ENCODE results near the gene ABHD15. TPM values are rescaled to one million over a fixed set of nuclear protein-coding genes. Genes with fewer than 3 reads are reported as not detected.

ABHD15 gene
- total and polyA plus RNA-seq, 2 experiments from 2014 or later = 2.4 to 10.1 TPM

- in situ Hi-C loops (cut with MboI) = loop anchor here (25.0 kb wide), 1 partner anchor 184 kb away; no protein-coding TSS in a partner anchor
- H3K4me1 ChIP-seq (ENCODE audit: insufficient read depth) = no peaks in the 10 kb centered on the region
- peaks cover 5% of the 10 kb centered on the region; the same call in 1 of the 2 replicates for H3F3A ChIP-seq (ENCODE audit: insufficient read depth)
- no peak overlapping the region for H3K9ac ChIP-seq
- 95 to 97% methylated on average over 1 of the region's 1 CpG for WGBS, 2 experiments (ENCODE audit: low coverage in 1 of 2, low lambda C conversion rate in 2 of 2, missing lambda C conversion rate in 2 of 2)
- no peak for TF ChIP-seq EZH2 (IDR thresholded peaks at IDR 0.05; ENCODE audit: insufficient read depth, poor library complexity, severe bottlenecking)
- TF ChIP-seq EZH2phosphoT487 (IDR thresholded peaks at IDR 0.05; ENCODE audit: insufficient read depth, low read depth) = no peak
- H3K9me3 ChIP-seq (ENCODE audit: low read depth) = no peaks in the 10 kb centered on the region
- no peaks in the 10 kb centered on the region for H4K20me1 ChIP-seq (ENCODE audit: insufficient read depth)
- H3K4me2 ChIP-seq (ENCODE audit: unreplicated experiment) = no peak overlapping the region
- no peaks in the 10 kb centered on the region for H3K79me2 ChIP-seq (ENCODE audit: insufficient read depth)
- H3K4me3 ChIP-seq = no peak overlapping the region
- H3K9me2 ChIP-seq (ENCODE audit: insufficient read depth) = no peaks in the 10 kb centered on the region
- DNase-seq = peak; percentile 37
- H2AFZ ChIP-seq = no peak overlapping the region
- no peaks in the 10 kb centered on the region for H3K27me3 ChIP-seq (replicated peaks; ENCODE audit: insufficient read depth)
- H3K36me3 ChIP-seq (ENCODE audit: low read depth) = peaks cover 41% of the 10 kb centered on the region; the same call in 1 of the 2 replicates
- H3K27ac ChIP-seq = 0 out of 2 replicates have a peak overlapping the region, but pooled peaks have one; percentile 4
These were observed 20.8 kb downstream of the ABHD15 start for GRCh38 chr17:29546085-29546484.

GRCh38 chr17:29544066-29544465 is 22.8 kb downstream of the ABHD15 start:
- no peak for TF ChIP-seq EZH2 (IDR thresholded peaks at IDR 0.05; ENCODE audit: insufficient read depth, poor library complexity, severe bottlenecking)
- H3K4me1 ChIP-seq (ENCODE audit: insufficient read depth) = no peaks in the 10 kb centered on the region
- no peak overlapping the region for H2AFZ ChIP-seq
- no peaks in the 10 kb centered on the region for H3K9me3 ChIP-seq (ENCODE audit: low read depth)
- no peak overlapping the region for H3K4me3 ChIP-seq
- no peak overlapping the region for H3K4me2 ChIP-seq (ENCODE audit: unreplicated experiment)
- no peaks in the 10 kb centered on the region for H3K9me2 ChIP-seq (ENCODE audit: insufficient read depth)
- no peak for DNase-seq
- WGBS, 2 experiments (ENCODE audit: low coverage in 1 of 2, low lambda C conversion rate in 2 of 2, missing lambda C conversion rate in 2 of 2) = 95 to 100% methylated on average over 4 of the region's 4 CpGs
- H3K27me3 ChIP-seq (replicated peaks; ENCODE audit: insufficient read depth) = no peaks in the 10 kb centered on the region
- H4K20me1 ChIP-seq (ENCODE audit: insufficient read depth) = no peaks in the 10 kb centered on the region
- peaks cover 5% of the 10 kb centered on the region; the same call in 1 of the 2 replicates for H3F3A ChIP-seq (ENCODE audit: insufficient read depth)
- in situ Hi-C loops (cut with MboI) = loop anchor here (25.0 kb wide), 1 partner anchor 182 kb away; no protein-coding TSS in a partner anchor
- H3K27ac ChIP-seq = no peak overlapping the region
- H3K79me2 ChIP-seq (ENCODE audit: insufficient read depth) = no peaks in the 10 kb centered on the region
- H3K9ac ChIP-seq = no peak overlapping the region
- peaks cover 38% of the 10 kb centered on the region; the same call in 1 of the 2 replicates for H3K36me3 ChIP-seq (ENCODE audit: low read depth)

- no peaks in the 10 kb centered on the region for H3K4me1 ChIP-seq (ENCODE audit: insufficient read depth)
- H3K27ac ChIP-seq = no peak overlapping the region
- in situ Hi-C loops (cut with MboI) = loop anchor here (25.0 kb wide), 1 partner anchor 172 kb away; no protein-coding TSS in a partner anchor
These were observed 32.9 kb downstream of the ABHD15 start for GRCh38 chr17:29533976-29534375.

GRCh38 chr17:29526322-29526721 is 40.5 kb downstream of the ABHD15 start:
- Histone ChIP-seq H3F3A (ENCODE audit: insufficient read depth) (peaks cover 9% of the 10 kb centered on the region; the same call in 1 of the 2 replicates), H3K9me3 (ENCODE audit: low read depth) (no peaks in the 10 kb centered on the region), H3K79me2 (ENCODE audit: insufficient read depth) (peaks cover 28% of the 10 kb centered on the region), H2AFZ (no peak overlapping the region), H3K9ac (no peak overlapping the region), H3K4me1 (ENCODE audit: insufficient read depth) (no peaks in the 10 kb centered on the region), H3K4me2 (ENCODE audit: unreplicated experiment) (no peak overlapping the region), H3K27ac (no peak overlapping the region), H3K4me3 (no peak overlapping the region), H3K36me3 (ENCODE audit: low read depth) (peaks cover 39% of the 10 kb centered on the region), H4K20me1 (ENCODE audit: insufficient read depth) (no peaks in the 10 kb centered on the region), H3K27me3 (replicated peaks; ENCODE audit: insufficient read depth) (no peaks in the 10 kb centered on the region), H3K9me2 (ENCODE audit: insufficient read depth) (no peaks in the 10 kb centered on the region)
- DNase-seq = peak; percentile 4
- WGBS, 2 experiments (ENCODE audit: low coverage in 1 of 2, low lambda C conversion rate in 2 of 2, missing lambda C conversion rate in 2 of 2) = 80 to 90% methylated on average over 3 of the region's 3 CpGs
- in situ Hi-C loops (cut with MboI) = loop anchor here (25.0 kb wide), 1 partner anchor 164 kb away; no protein-coding TSS in a partner anchor
- TF ChIP-seq EZH2phosphoT487 (IDR thresholded peaks at IDR 0.05; ENCODE audit: insufficient read depth, low read depth) (no peak), EZH2 (IDR thresholded peaks at IDR 0.05; ENCODE audit: insufficient read depth, poor library complexity, severe bottlenecking) (no peak)

More at GRCh38 chr17:29533976-29534375, 32.9 kb downstream of the ABHD15 start:
- no peak overlapping the region for H3K4me3 ChIP-seq
- no peaks in the 10 kb centered on the region for H4K20me1 ChIP-seq (ENCODE audit: insufficient read depth)
- no peak for TF ChIP-seq EZH2 (IDR thresholded peaks at IDR 0.05; ENCODE audit: insufficient read depth, poor library complexity, severe bottlenecking)
- no peak for TF ChIP-seq EZH2phosphoT487 (IDR thresholded peaks at IDR 0.05; ENCODE audit: insufficient read depth, low read depth)
- H3K27me3 ChIP-seq (replicated peaks; ENCODE audit: insufficient read depth) = no peaks in the 10 kb centered on the region
- H2AFZ ChIP-seq = no peak overlapping the region
- H3K9ac ChIP-seq = no peak overlapping the region
- no peak overlapping the region for H3K4me2 ChIP-seq (ENCODE audit: unreplicated experiment)
- DNase-seq = no peak
- H3K79me2 ChIP-seq (ENCODE audit: insufficient read depth) = 0 out of 2 replicates have a peak, but pooled peaks cover 11% of the 10 kb centered on the region
- no peaks in the 10 kb centered on the region for H3K9me3 ChIP-seq (ENCODE audit: low read depth)
- H3K36me3 ChIP-seq (ENCODE audit: low read depth) = peaks cover 46% of the 10 kb centered on the region
- WGBS, 2 experiments (ENCODE audit: low coverage in 1 of 2, low lambda C conversion rate in 2 of 2, missing lambda C conversion rate in 2 of 2) = 84 to 88% methylated on average over 8 of the region's 8 CpGs
- H3K9me2 ChIP-seq (ENCODE audit: insufficient read depth) = no peaks in the 10 kb centered on the region
- peaks cover 12% of the 10 kb centered on the region; the same call in 1 of the 2 replicates for H3F3A ChIP-seq (ENCODE audit: insufficient read depth)
